ENCODE measurements around the gene ODAM. TPM values are rescaled to one million over a fixed set of nuclear protein-coding genes. Genes with fewer than 3 reads are reported as not detected.
"Not testable (repeated sequence)": the region's sequence is repeated elsewhere in the genome, so short reads cannot be mapped to it uniquely, and the experiment has no call there.

Gene ODAM
- total and polyA plus RNA-seq, 2 donors = 0.14 to 0.62 TPM

DNA sequence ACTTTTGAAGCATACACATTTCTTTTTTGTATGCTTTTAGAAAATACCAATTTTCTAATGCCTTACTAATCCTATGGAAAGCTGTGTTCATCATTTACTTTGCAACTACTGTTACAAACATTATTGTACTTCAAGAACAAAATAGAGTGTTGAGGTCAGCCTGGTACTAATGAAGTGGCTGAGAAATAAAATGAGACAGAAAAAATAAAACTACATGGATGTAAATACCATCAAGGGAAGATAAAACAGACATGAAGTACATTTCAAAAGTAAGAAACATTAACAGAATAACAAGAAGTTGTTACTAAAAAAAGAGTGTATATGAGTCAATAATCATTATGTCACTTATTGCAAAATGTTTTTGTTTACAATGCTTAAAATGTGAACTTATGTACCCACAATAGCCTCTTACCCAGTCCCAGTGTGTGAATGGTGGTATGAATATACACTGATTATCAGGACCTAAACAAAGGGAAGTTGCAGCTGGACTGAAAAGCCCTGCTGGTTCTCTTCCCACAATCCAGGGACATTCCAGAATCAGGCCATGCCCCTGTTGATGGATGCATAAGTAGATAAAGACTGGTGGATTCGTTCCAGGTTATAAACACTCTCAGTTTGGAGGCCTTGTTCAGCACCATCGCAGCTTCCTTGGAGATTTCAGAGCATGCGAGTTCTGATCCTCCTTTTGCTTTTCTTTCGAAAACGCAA is 44.5 kb downstream of the ODAM start:
- DNase-seq (ENCODE audit: low read depth in 6 of 9, low spot score in 9 of 9) = no peak

DNA sequence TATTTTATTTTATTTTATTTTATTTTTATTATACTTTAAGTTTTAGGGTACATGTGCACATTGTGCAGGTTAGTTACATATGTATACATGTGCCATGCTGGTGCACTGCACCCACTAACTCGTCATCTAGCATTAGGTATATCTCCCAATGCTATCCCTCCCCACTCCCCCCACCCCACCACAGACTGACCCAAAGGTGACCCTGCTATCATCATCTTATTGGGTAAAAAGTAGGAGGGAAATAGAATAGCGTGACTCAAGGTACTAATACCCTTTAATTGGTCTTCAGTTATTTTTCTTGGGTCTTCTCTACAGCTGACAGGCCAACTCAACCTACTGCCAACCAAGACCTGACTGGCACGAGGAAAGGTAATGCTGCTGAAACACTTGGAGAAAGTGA is 46.8 kb downstream of the ODAM start, which contains the start of gene CSN3:
Gene CSN3, plus strand, starts transcription at position 301 of the 400 bp plus-strand sequence. CDS start 2,223 bp downstream, outside the sequence.
- 94% methylated on average over 3 of the region's 3 CpGs for WGBS
- H3K4me1 ChIP-seq (ENCODE audit: control insufficient read depth in 2 of 2, insufficient read depth in 2 of 2, low read length in 2 of 2); H3K27me3 ChIP-seq (ENCODE audit: control insufficient read depth in 2 of 2, insufficient read depth in 1 of 2, low read length in 1 of 2); H3K36me3 ChIP-seq (ENCODE audit: control insufficient read depth in 2 of 2, insufficient read depth in 2 of 2, low read length in 1 of 2); H3K9me3 ChIP-seq (ENCODE audit: control insufficient read depth in 2 of 2, insufficient read depth in 1 of 2, low read length in 1 of 2); H3K4me3 ChIP-seq (ENCODE audit: low read length in 2 of 2); H3K27ac ChIP-seq (ENCODE audit: low read depth in 1 of 2, low read length in 1 of 2); DNase-seq (ENCODE audit: low read depth in 6 of 9, low spot score in 9 of 9): not testable (repeated sequence)

More for the DNA sequence above, 44.5 kb downstream of the ODAM start:
- Histone ChIP-seq H3K36me3 (ENCODE audit: control insufficient read depth in 2 of 2, insufficient read depth in 2 of 2, low read length in 1 of 2) (no peaks in the 10 kb centered on the region), H3K9me3 (ENCODE audit: control insufficient read depth in 2 of 2, insufficient read depth in 1 of 2, low read length in 1 of 2) (no peaks in the 10 kb centered on the region), H3K4me1 (ENCODE audit: control insufficient read depth in 2 of 2, insufficient read depth in 2 of 2, low read length in 2 of 2) (no peaks in the 10 kb centered on the region), H3K27me3 (ENCODE audit: control insufficient read depth in 2 of 2, insufficient read depth in 1 of 2, low read length in 1 of 2) (no peaks in the 10 kb centered on the region), H3K27ac (ENCODE audit: low read depth in 1 of 2, low read length in 1 of 2) (no peak overlapping the region), H3K4me3 (ENCODE audit: low read length in 2 of 2) (no peak overlapping the region)
- WGBS = 80% methylated on average over 5 of the region's 5 CpGs

DNA sequence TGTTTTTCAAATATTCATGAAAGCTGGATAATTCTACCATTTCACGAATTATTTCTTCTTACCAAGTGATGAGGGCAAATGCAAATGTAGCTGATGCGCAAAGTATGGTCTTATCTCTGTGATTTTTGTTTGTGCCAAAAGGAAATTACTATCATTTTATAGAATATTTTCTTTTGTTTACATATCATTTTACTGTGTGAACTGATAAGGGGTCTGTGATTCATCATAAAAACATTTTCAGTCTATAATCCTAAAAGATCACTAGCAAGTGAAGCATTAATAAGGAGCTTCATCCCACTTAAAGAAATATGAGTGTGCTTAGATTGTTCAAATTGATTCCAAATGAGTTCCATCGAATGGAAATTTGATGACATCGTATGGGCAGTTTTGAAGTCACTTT is 47.6 kb downstream of the ODAM start:
- no peak overlapping the region for H3K27ac ChIP-seq (ENCODE audit: low read depth in 1 of 2, low read length in 1 of 2)
- no peaks in the 10 kb centered on the region for H3K9me3 ChIP-seq (ENCODE audit: control insufficient read depth in 2 of 2, insufficient read depth in 1 of 2, low read length in 1 of 2)
- H3K36me3 ChIP-seq (ENCODE audit: control insufficient read depth in 2 of 2, insufficient read depth in 2 of 2, low read length in 1 of 2) = no peaks in the 10 kb centered on the region
- H3K4me1 ChIP-seq (ENCODE audit: control insufficient read depth in 2 of 2, insufficient read depth in 2 of 2, low read length in 2 of 2) = no peaks in the 10 kb centered on the region
- DNase-seq (ENCODE audit: low read depth in 6 of 9, low spot score in 9 of 9) = no peak
- 83% methylated on average over 4 of the region's 4 CpGs for WGBS
- H3K4me3 ChIP-seq (ENCODE audit: low read length in 2 of 2) = no peak overlapping the region
- H3K27me3 ChIP-seq (ENCODE audit: control insufficient read depth in 2 of 2, insufficient read depth in 1 of 2, low read length in 1 of 2) = no peaks in the 10 kb centered on the region

- H3K4me3 ChIP-seq (ENCODE audit: low read length in 2 of 2) = no peak overlapping the region
- H3K4me1 ChIP-seq (ENCODE audit: control insufficient read depth in 2 of 2, insufficient read depth in 2 of 2, low read length in 2 of 2) = no peaks in the 10 kb centered on the region
- H3K9me3 ChIP-seq (ENCODE audit: control insufficient read depth in 2 of 2, insufficient read depth in 1 of 2, low read length in 1 of 2) = no peaks in the 10 kb centered on the region
- no peak overlapping the region for H3K27ac ChIP-seq (ENCODE audit: low read depth in 1 of 2, low read length in 1 of 2)
- DNase-seq (ENCODE audit: low read depth in 6 of 9, low spot score in 9 of 9) = no peak
- 91% methylated on average over 3 of the region's 3 CpGs for WGBS
- H3K36me3 ChIP-seq (ENCODE audit: control insufficient read depth in 2 of 2, insufficient read depth in 2 of 2, low read length in 1 of 2) = no peaks in the 10 kb centered on the region
- H3K27me3 ChIP-seq (ENCODE audit: control insufficient read depth in 2 of 2, insufficient read depth in 1 of 2, low read length in 1 of 2) = no peaks in the 10 kb centered on the region
These were observed 55.9 kb downstream of the ODAM start for GRCh38 chr4:70251250-70251944.

GRCh38 chr4:70251945-70252277 is 56.4 kb downstream of the ODAM start:
- H3K4me3 ChIP-seq (ENCODE audit: low read length in 2 of 2) = no peak overlapping the region
- H3K36me3 ChIP-seq (ENCODE audit: control insufficient read depth in 2 of 2, insufficient read depth in 2 of 2, low read length in 1 of 2) = no peaks in the 10 kb centered on the region
- DNase-seq (ENCODE audit: low read depth in 6 of 9, low spot score in 9 of 9) = no peak
- no peaks in the 10 kb centered on the region for H3K9me3 ChIP-seq (ENCODE audit: control insufficient read depth in 2 of 2, insufficient read depth in 1 of 2, low read length in 1 of 2)
- no peaks in the 10 kb centered on the region for H3K27me3 ChIP-seq (ENCODE audit: control insufficient read depth in 2 of 2, insufficient read depth in 1 of 2, low read length in 1 of 2)
- WGBS = 84% methylated on average over 1 of the region's 1 CpG
- H3K27ac ChIP-seq (ENCODE audit: low read depth in 1 of 2, low read length in 1 of 2) = no peak overlapping the region
- H3K4me1 ChIP-seq (ENCODE audit: control insufficient read depth in 2 of 2, insufficient read depth in 2 of 2, low read length in 2 of 2) = no peaks in the 10 kb centered on the region

Other genes starting within 250 kb of the ODAM start
- 0.66 TPM for gene CSN2, start 230.0 kb upstream of the ODAM start, total RNA-seq
- gene CSN2, start 230.0 kb upstream of the ODAM start, polyA plus RNA-seq = 48.7 TPM
- 1.3 TPM for gene STATH, start 199.8 kb upstream of the ODAM start, total RNA-seq
- 11.9 TPM for gene STATH, start 199.8 kb upstream of the ODAM start, polyA plus RNA-seq
- gene HTN3, start 167.3 kb upstream of the ODAM start, total RNA-seq = 0.28 TPM
- gene HTN3, start 167.3 kb upstream of the ODAM start, polyA plus RNA-seq = 0.71 TPM
- 0.47 TPM for gene HTN1, start 145.3 kb upstream of the ODAM start, total RNA-seq
- 2.7 TPM for gene HTN1, start 145.3 kb upstream of the ODAM start, polyA plus RNA-seq
- not detected for gene PRR27, start 41.5 kb upstream of the ODAM start, total RNA-seq
- 0.05 TPM for gene PRR27, start 41.5 kb upstream of the ODAM start, polyA plus RNA-seq
- gene FDCSP, start 30.4 kb downstream of the ODAM start, total RNA-seq = 7.4 TPM
- 61.2 TPM for gene FDCSP, start 30.4 kb downstream of the ODAM start, polyA plus RNA-seq
- not detected for gene CSN3, start 46.9 kb downstream of the ODAM start, total RNA-seq
- 0.43 TPM for gene CSN3, start 46.9 kb downstream of the ODAM start, polyA plus RNA-seq
- not detected for gene CABS1, start 139.3 kb downstream of the ODAM start, total RNA-seq
- gene CABS1, start 139.3 kb downstream of the ODAM start, polyA plus RNA-seq = 0.02 TPM
- gene SMR3A, start 165.0 kb downstream of the ODAM start, total RNA-seq = not detected
- gene SMR3A, start 165.0 kb downstream of the ODAM start, polyA plus RNA-seq = not detected
- not detected for gene SMR3B, start 187.4 kb downstream of the ODAM start, total RNA-seq
- 1.1 TPM for gene SMR3B, start 187.4 kb downstream of the ODAM start, polyA plus RNA-seq
- not detected for gene OPRPN, start 202.2 kb downstream of the ODAM start, total RNA-seq
- gene OPRPN, start 202.2 kb downstream of the ODAM start, polyA plus RNA-seq = 0.34 TPM

Data from thymus (tissue), 11 donors.